BJ (cell line): Measurements from ENCODE around the gene CD22. TPM values are rescaled to one million over a fixed set of nuclear protein-coding genes. Genes with fewer than 3 reads are reported as not detected.
"Not testable (repeated sequence)": the region's sequence is repeated elsewhere in the genome, so short reads cannot be mapped to it uniquely, and the experiment has no call there.

ENCODE experiments used
- CTCF ChIA-PET: fragments of 350-600 bp; formaldehyde crosslinking; extraction: SDS; loops from one replicate; lab custom pipeline; 2021; ENCODE audit warnings: antibody characterized with exemption, inconsistent platforms; lab: Yijun Ruan, JAX
- POLR2A ChIA-PET: fragments of 300-600 bp; sonication (Branson Sonifier 250); formaldehyde crosslinking; extraction: SDS; loops from one replicate; lab custom pipeline; 2021; ENCODE audit warnings: antibody characterized with exemption; lab: Charles Lee
- DNase-seq: peaks from one replicate; pipeline ENCODE4 v3.0.0-alpha.2; 2011; ENCODE audit warnings: low read depth
- H3K27me3 ChIP-seq: 2 replicates; pipeline ENCODE4 v1.6.0; 2011; ENCODE audit warnings: low read length; ENCODE audit not compliant: control insufficient read depth, insufficient read depth
- H3K36me3 ChIP-seq: 2 replicates; pipeline ENCODE4 v1.5.1; 2011; ENCODE audit warnings: low read length; ENCODE audit not compliant: control insufficient read depth, insufficient read depth
- H3K4me3 ChIP-seq: 2 replicates; pipeline ENCODE4 v1.5.1; 2011; ENCODE audit warnings: low read depth, mild to moderate bottlenecking, control low read depth, low read length
- polyA plus RNA-seq: library from polyadenylated mRNA; depleted of rRNA; stranded (reverse); fragments of >200 nt; gene quantifications from 2 replicates; pipeline ENCODE4 v1.2.3, GENCODE V29; 2011
- TF ChIP-seq, protein P1 (sequence below): IDR thresholded peaks from 2 replicates; pipeline ENCODE4 v1.5.1; 2011; ENCODE audit warnings: low read depth, mild to moderate bottlenecking, control low read depth, inconsistent platforms, low read length, moderate library complexity; ENCODE audit not compliant: insufficient read depth

The CD22 gene
- polyA plus RNA-seq, 1 experiment, result not detected

DNA sequence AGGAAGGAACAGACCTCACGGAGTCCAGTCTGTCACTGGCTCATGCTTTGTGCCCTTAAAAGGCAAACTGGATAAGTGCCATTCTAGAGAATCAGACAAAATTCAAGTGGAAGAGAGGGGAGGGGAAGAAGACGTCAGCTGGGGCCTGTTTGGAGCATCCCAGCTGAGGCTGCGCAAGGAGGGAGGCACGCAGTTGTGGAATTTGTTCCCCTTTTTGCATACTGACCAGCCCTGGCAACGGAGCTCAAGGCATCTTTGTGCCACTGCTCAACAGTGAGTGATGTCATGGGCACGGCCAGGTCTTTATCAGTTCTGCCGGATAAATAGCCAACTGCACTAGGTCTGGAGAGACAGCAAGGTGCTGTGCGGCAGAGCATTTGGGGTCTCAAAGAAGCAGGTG lies 41.7 kb downstream of the CD22 start, which contains the start of gene GPR42:
Gene GPR42 (plus strand): TSS at position 347 of the 400 bp plus-strand sequence. CDS start 292 bp downstream, outside the sequence.
- CTCF ChIA-PET, result no interaction called here
- H3K4me3 ChIP-seq, result no peak within 1 kb of the TSS
- H3K36me3 ChIP-seq, result no peaks in the 10 kb centered on the region
- TF ChIP-seq, protein P1, sequence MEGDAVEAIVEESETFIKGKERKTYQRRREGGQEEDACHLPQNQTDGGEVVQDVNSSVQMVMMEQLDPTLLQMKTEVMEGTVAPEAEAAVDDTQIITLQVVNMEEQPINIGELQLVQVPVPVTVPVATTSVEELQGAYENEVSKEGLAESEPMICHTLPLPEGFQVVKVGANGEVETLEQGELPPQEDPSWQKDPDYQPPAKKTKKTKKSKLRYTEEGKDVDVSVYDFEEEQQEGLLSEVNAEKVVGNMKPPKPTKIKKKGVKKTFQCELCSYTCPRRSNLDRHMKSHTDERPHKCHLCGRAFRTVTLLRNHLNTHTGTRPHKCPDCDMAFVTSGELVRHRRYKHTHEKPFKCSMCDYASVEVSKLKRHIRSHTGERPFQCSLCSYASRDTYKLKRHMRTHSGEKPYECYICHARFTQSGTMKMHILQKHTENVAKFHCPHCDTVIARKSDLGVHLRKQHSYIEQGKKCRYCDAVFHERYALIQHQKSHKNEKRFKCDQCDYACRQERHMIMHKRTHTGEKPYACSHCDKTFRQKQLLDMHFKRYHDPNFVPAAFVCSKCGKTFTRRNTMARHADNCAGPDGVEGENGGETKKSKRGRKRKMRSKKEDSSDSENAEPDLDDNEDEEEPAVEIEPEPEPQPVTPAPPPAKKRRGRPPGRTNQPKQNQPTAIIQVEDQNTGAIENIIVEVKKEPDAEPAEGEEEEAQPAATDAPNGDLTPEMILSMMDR, result no peak
- H3K27me3 ChIP-seq, result no peaks in the 10 kb centered on the region
- POLR2A ChIA-PET, result no interaction called here
- no peak for DNase-seq

DNA sequence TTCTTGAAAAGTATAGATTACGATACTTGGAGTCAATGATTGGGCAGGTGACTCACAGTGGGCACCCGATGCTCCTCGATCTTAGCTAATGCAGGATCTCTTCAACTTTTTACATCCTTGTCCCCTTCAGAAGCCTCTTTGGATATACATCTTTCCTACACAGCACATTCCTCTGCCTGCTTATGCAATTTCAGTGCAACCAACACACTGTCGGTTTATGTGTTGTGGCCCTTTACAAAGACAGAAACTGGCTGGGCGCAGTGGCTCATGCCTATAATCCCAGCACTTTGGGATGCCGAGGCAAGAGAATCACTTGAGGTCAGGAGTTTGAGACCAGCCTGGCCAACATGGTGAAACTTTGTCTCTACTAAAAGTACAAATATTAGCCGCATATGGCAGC lies 44.5 kb downstream of the CD22 start:
- Histone ChIP-seq H3K27me3 (no peaks in the 10 kb centered on the region), H3K36me3 (no peaks in the 10 kb centered on the region), H3K4me3 (no peak overlapping the region)
- DNase-seq, result no peak
- ChIA-PET CTCF (no interaction called here), POLR2A (no interaction called here)
- TF ChIP-seq, protein P1, result no peak

DNA sequence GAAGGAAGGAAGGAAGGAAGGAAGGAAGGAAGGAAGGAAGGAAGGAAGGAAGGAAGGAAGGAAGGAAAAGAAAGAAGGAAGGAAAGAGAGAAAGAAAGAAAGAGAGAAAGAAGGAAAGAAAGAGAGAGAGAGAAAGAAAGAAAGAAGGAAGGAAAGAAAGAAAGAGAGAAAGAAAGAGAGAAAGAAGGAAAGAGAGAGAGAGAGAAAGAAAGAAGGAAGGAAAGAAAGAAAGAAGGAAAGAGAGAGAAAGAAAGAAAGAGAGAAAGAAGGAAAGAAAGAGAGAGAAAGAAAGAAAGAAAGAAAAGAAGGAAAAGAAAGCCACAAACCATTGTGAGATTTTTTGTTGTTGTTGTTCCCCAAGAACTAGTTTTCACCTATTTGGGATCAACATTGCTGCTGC lies 45.0 kb downstream of the CD22 start:
- H3K4me3 ChIP-seq, H3K36me3 ChIP-seq, H3K27me3 ChIP-seq, DNase-seq, POLR2A ChIA-PET: not testable (repeated sequence)
- CTCF ChIA-PET, result interaction anchor here (1.1 kb wide), 1 partner anchor 9 kb away, joined by 4 read pairs; no protein-coding TSS in a partner anchor

DNA sequence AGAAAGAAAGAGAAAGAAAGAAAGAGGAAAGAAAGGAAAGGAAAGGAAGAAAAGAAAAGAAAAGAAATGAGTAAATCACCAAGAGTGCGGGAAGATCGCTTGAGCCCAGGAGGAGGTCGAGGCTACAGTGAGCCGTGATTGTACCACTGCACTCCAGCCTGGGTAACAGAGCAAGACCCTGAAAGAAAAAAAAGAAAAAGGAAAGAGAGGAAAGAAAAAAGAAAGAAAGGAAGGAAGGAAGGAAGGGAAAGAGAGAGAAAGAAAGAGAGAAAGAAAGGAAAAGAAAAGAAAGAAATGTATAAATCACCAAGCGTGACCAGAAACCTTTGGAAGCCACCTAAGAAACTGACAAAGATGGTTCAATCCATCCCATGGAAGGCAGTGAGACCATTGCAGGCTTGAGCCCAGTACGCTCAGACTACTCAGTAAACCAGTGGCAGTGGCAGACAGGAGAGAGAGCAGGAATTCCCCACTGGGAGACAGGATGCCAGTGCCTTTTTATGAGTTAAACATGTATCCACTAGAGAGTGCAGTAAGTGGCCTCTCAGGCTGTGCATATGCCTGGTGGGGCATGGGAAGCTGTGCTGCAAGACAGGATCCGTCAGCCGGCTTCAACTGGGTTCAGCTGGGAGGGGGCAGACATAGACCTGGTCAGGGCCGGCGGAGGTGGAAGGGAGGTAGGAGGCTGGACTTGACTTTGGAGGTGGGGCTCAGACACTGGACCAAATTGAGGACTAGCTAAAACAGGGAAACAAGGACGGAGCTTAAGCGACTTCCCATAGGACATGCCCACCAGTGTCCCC lies 46.7 kb downstream of the CD22 start:
- CTCF ChIA-PET, result interaction anchor here (1.2 kb wide), 1 partner anchor 120 kb away, joined by 3 read pairs; no protein-coding TSS in a partner anchor
- POLR2A ChIA-PET, result no interaction called here

DNA sequence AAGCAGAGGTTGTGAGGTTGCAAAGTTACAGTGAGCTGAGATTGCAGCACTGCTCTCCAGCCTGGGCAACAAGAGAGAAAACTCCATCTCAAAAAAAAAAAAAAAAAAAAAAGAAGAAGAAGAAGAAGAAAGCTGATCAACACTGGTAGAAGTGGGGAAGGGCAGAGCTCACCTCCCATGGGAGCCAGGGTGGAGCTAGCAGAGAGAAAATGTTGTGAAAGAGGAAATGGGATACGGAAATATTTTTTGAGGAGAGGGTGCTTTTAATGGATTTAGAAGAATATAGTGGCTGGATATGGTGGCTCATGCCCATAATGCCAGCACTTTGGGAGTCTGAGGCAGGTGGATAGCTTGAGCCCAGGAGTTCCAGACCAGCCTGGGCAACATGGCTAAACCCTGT lies 48.7 kb downstream of the CD22 start:
- TF ChIP-seq, protein P1, result no peak
- H3K36me3 ChIP-seq, result no peaks in the 10 kb centered on the region
- no peak overlapping the region for H3K4me3 ChIP-seq
- DNase-seq, result no peak
- POLR2A ChIA-PET, result no interaction called here
- CTCF ChIA-PET, result interaction anchor here (1.7 kb wide), 1 partner anchor 25 kb away, joined by 6 read pairs; no protein-coding TSS in a partner anchor
- no peaks in the 10 kb centered on the region for H3K27me3 ChIP-seq

More for the DNA sequence above, 46.7 kb downstream of the CD22 start:
- DNase-seq, result no peak
- TF ChIP-seq, protein P1, result no peak
- H3K27me3 ChIP-seq, result no peaks in the 10 kb centered on the region
- H3K4me3 ChIP-seq, result no peak overlapping the region
- H3K36me3 ChIP-seq, result no peaks in the 10 kb centered on the region
